Midbrain (tissue), 1 donor: Measurements from ENCODE around the gene GALNT7.

Experiments
- DNase-seq: peaks from one replicate; lab custom pipeline; 2025; lab: John Stamatoyannopoulos, UW

Gene GALNT7

GRCh38 chr4:173237152-173237551 lies 68.5 kb downstream of the GALNT7 start:
- no peak for DNase-seq

GRCh38 chr4:173237762-173238161 lies 69.2 kb downstream of the GALNT7 start:
- DNase-seq, result no peak

GRCh38 chr4:173240696-173241095 lies 72.1 kb downstream of the GALNT7 start:
- DNase-seq, result no peak

GRCh38 chr4:173242466-173243250 lies 74.0 kb downstream of the GALNT7 start:
- DNase-seq, result no peak

- no peak for DNase-seq
These were observed 74.7 kb downstream of the GALNT7 start for GRCh38 chr4:173243321-173243720.

- DNase-seq, result no peak
These were observed 75.5 kb downstream of the GALNT7 start for GRCh38 chr4:173243917-173244658.

GRCh38 chr4:173245952-173246351 lies 77.3 kb downstream of the GALNT7 start:
- no peak for DNase-seq

- DNase-seq, result no peak
These were observed 78.1 kb downstream of the GALNT7 start for GRCh38 chr4:173246719-173247118.

GRCh38 chr4:173247321-173247720 lies 78.7 kb downstream of the GALNT7 start:
- no peak for DNase-seq

- DNase-seq, result no peak
These were observed 80.1 kb downstream of the GALNT7 start for GRCh38 chr4:173248690-173249089.

- DNase-seq, result peak; percentile 23
These were observed 83.7 kb downstream of the GALNT7 start for GRCh38 chr4:173252024-173252935.

GRCh38 chr4:173253561-173253960 lies 85.0 kb downstream of the GALNT7 start:
- no peak for DNase-seq

- DNase-seq, result no peak
These were observed 86.0 kb downstream of the GALNT7 start for GRCh38 chr4:173254646-173255045.

- no peak for DNase-seq
These were observed 88.2 kb downstream of the GALNT7 start for GRCh38 chr4:173256825-173257224.

GRCh38 chr4:173257732-173258717 lies 89.4 kb downstream of the GALNT7 start:
- DNase-seq, result peak; percentile 83

- no peak for DNase-seq
These were observed 90.3 kb downstream of the GALNT7 start for GRCh38 chr4:173258866-173259265.

- no peak for DNase-seq
These were observed 90.7 kb downstream of the GALNT7 start for GRCh38 chr4:173259310-173259709.

- DNase-seq, result no peak
These were observed 92.4 kb downstream of the GALNT7 start for GRCh38 chr4:173261052-173261451.

GRCh38 chr4:173262375-173262774 lies 93.8 kb downstream of the GALNT7 start:
- no peak for DNase-seq

- no peak for DNase-seq
These were observed 95.6 kb downstream of the GALNT7 start for GRCh38 chr4:173264245-173264644.

- no peak for DNase-seq
These were observed 96.1 kb downstream of the GALNT7 start for GRCh38 chr4:173264684-173265185.
